RWPE1 (cell line): ENCODE data around the gene TANGO6.

Experiments used
- CTCF ChIA-PET: fragments of 350-600 bp; sonication (Branson Sonifier 250); formaldehyde crosslinking; extraction: SDS; loops from one replicate; lab custom pipeline; 2021; lab: Yijun Ruan, JAX
- POLR2A ChIA-PET: fragments of 400-600 bp; formaldehyde crosslinking; extraction: SDS; loops from one replicate; lab custom pipeline; 2020; ENCODE audit warnings: antibody characterized with exemption; ENCODE audit not compliant: low non-redundant PET; lab: Yijun Ruan, JAX
- DNase-seq: peaks from one replicate; pipeline ENCODE4 v3.0.0; 2012; ENCODE audit warnings: low spot score
- H3K27ac ChIP-seq: fragments of 450-650 bp; 2 replicates; pipeline ENCODE4 v1.5.1; 2017
- CTCF ChIP-seq: fragments of 450-650 bp; conservative IDR thresholded peaks from 2 replicates; pipeline ENCODE4 v1.5.1; 2017; ENCODE audit warnings: low read depth, mild to moderate bottlenecking

TANGO6 gene

GRCh38 chr16:68875871-68876270, 32.5 kb downstream of the TANGO6 start:
- ChIA-PET CTCF (interaction anchor here (0.7 kb wide), 1 partner anchor 49 kb away, joined by 3 read pairs; no protein-coding TSS in a partner anchor), POLR2A (no interaction called here)
- DNase-seq: no peak
- H3K27ac ChIP-seq: no peak overlapping the region
- TF ChIP-seq CTCF: no peak

GRCh38 chr16:68883685-68884084, 40.4 kb downstream of the TANGO6 start:
- TF ChIP-seq CTCF: no peak
- CTCF ChIA-PET: no interaction called here

GRCh38 chr16:68884401-68884800, 41.1 kb downstream of the TANGO6 start:
- CTCF ChIA-PET: interaction anchor here (2.5 kb wide), 1 partner anchor 38 kb away, joined by 20 read pairs; no protein-coding TSS in a partner anchor
- POLR2A ChIA-PET: no interaction called here
- no peak overlapping the region for H3K27ac ChIP-seq
- DNase-seq: no peak
- no peak for TF ChIP-seq CTCF

More at GRCh38 chr16:68883685-68884084, 40.4 kb downstream of the TANGO6 start:
- POLR2A ChIA-PET: no interaction called here
- H3K27ac ChIP-seq: no peak overlapping the region
- DNase-seq: no peak

DNA sequence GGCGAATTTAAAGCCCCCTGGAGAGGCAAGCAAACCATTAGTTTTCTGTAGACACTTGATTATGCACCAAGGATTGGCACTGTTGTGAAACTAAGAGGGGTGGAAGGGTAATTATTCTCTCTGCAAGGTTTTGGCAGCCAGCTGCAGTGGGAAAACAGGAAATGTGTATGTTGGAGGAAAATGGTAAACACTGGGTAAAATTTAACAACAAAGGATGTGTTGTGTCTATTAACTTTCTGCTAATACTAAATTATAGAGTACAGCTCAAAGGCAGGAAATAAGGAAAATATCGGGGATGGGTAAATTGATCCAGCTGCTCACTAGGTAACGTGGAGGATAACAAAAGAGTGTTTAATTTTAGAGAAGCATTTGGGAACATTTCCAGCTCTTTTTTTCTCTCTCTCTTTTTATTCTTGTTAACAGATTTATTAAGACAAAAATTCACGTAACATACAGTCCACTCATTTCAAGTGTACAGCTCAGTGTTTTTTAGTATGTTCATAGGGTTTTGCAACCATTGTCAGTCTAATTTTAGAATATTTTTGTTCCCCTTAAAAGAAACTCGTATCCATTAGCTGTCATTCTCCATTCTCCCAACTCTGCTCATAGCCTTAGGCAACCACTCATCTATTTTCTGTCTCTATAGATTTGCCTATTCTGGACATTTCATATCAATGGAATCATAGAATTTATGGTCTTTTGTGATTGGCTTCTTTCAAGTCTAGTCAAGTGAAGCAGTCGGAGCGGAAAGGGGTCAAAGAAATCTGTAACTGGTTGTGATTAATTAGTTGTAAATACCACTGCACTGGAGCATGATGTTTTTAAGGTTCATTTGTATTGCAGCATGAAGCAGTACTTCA, 41.8 kb downstream of the TANGO6 start:
- TF ChIP-seq CTCF: no peak
- ChIA-PET POLR2A (no interaction called here), CTCF (interaction anchor here (2.5 kb wide), 1 partner anchor 38 kb away, joined by 20 read pairs; no protein-coding TSS in a partner anchor)
- no peak overlapping the region for H3K27ac ChIP-seq
- no peak for DNase-seq

GRCh38 chr16:68887107-68887506, 43.8 kb downstream of the TANGO6 start:
- H3K27ac ChIP-seq: no peak overlapping the region
- DNase-seq: no peak
- TF ChIP-seq CTCF: no peak
- ChIA-PET POLR2A (no interaction called here), CTCF (interaction anchor here (0.7 kb wide), 1 partner anchor 225 kb away, joined by 3 read pairs; no protein-coding TSS in a partner anchor)

DNA sequence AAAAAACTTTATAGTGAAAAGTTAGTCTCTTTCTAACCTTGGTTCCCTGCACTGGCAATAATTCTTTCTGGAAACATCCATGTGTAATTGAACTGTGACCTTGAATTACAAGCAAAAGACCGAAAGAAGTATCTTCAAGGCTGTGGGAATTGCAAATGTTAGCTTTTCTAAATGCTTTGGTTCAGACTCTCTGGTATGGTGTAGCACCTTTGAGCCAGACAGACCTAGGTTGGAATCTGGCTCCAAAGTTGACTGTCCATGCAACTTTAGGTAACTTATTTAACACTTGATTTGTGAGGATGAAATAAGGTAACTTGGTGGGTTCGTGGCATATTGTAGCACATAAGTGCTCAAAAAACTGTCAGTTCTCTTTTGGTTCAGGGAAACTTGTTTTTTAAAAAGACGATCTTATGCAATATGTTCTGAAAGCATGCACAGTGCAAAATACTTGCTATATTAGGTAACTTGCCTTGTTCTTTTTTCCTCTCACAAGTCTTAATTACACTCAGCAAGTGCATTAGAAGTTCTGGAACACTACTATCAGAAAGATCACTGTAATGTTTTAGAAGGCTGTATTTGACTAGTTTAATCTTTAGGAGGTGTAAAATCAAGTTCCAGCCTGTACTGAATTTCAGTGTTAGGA, 46.3 kb downstream of the TANGO6 start:
- CTCF ChIA-PET: no interaction called here
- no peak for DNase-seq
- POLR2A ChIA-PET: no interaction called here
- no peak overlapping the region for H3K27ac ChIP-seq
- TF ChIP-seq CTCF: no peak
